NCI-H1105 (cell line): ENCODE results near the gene RCC2.
"Not testable (repeated sequence)": the region's sequence is repeated elsewhere in the genome, so short reads cannot be mapped to it uniquely, and the experiment has no call there.

Source experiments
- DNase-seq: peaks from one replicate; lab custom pipeline; 2025; lab: John Stamatoyannopoulos, UW

RCC2 gene

GRCh38 chr1:17419626-17420328, 19.7 kb downstream of the RCC2 start:
- DNase-seq = no peak

GRCh38 chr1:17416389-17416788, 23.1 kb downstream of the RCC2 start:
- DNase-seq = no peak

GRCh38 chr1:17414022-17414421, 25.5 kb downstream of the RCC2 start:
- DNase-seq = no peak

GRCh38 chr1:17412093-17412870, 27.2 kb downstream of the RCC2 start:
- DNase-seq = no peak

GRCh38 chr1:17409391-17409811, 30.1 kb downstream of the RCC2 start:
- no peak for DNase-seq

- not testable (repeated sequence) for DNase-seq
Observed at GRCh38 chr1:17407786-17408514, 31.5 kb downstream of the RCC2 start.

GRCh38 chr1:17406760-17407475, 32.6 kb downstream of the RCC2 start:
- DNase-seq = not testable (repeated sequence)

GRCh38 chr1:17405898-17406759, 33.3 kb downstream of the RCC2 start:
- peak; percentile 15 for DNase-seq

- DNase-seq = no peak
Observed at GRCh38 chr1:17404820-17405219, 34.7 kb downstream of the RCC2 start.

GRCh38 chr1:17404034-17404684, 35.3 kb downstream of the RCC2 start:
- DNase-seq = no peak

GRCh38 chr1:17403081-17403480, 36.4 kb downstream of the RCC2 start:
- DNase-seq = no peak

GRCh38 chr1:17401841-17402240, 37.6 kb downstream of the RCC2 start:
- no peak for DNase-seq

GRCh38 chr1:17400725-17401341, 38.6 kb downstream of the RCC2 start:
- no peak for DNase-seq

GRCh38 chr1:17397910-17398695, 41.4 kb downstream of the RCC2 start:
- no peak for DNase-seq

- DNase-seq = no peak
Observed at GRCh38 chr1:17393230-17393629, 46.2 kb downstream of the RCC2 start.

GRCh38 chr1:17392199-17392740, 47.2 kb downstream of the RCC2 start:
- no peak for DNase-seq

- DNase-seq = no peak
Observed at GRCh38 chr1:17381161-17381560, 58.3 kb downstream of the RCC2 start.

GRCh38 chr1:17377325-17377953, 62.0 kb downstream of the RCC2 start:
- DNase-seq = peak; percentile 69

GRCh38 chr1:17375651-17376050, 63.8 kb downstream of the RCC2 start:
- no peak for DNase-seq
